GM23248 (cell line): ENCODE data around the gene COL18A1. TPM values are rescaled to one million over a fixed set of nuclear protein-coding genes. Genes with fewer than 3 reads are reported as not detected.
A peak's percentile ranks its signal among the peaks of the same experiment; 100 is the strongest.

Source experiments
- DNase-seq: peaks from one replicate; pipeline ENCODE4 v3.0.0-alpha.2; 2015
- H2AFZ ChIP-seq: fragments of 200-600 bp; sonication (generic); 2 replicates; pipeline ENCODE4 v1.6.1; 2016; ENCODE audit warnings: antibody characterized with exemption
- H3F3A ChIP-seq: fragments of 200-600 bp; sonication (generic); 2 replicates; pipeline ENCODE4 v1.6.1; 2016; ENCODE audit warnings: mild to moderate bottlenecking, antibody characterized with exemption, mixed run types; ENCODE audit not compliant: insufficient read depth
- H3K27ac ChIP-seq: fragments of 200-600 bp; sonication (generic); 2 replicates; pipeline ENCODE4 v1.5.1; 2016; ENCODE audit warnings: mild to moderate bottlenecking
- H3K27me3 ChIP-seq: fragments of 200-600 bp; sonication (generic); replicated peaks from 2 replicates; pipeline ENCODE4 v1.6.1; 2016; ENCODE audit warnings: mild to moderate bottlenecking; ENCODE audit not compliant: insufficient read depth
- H3K36me3 ChIP-seq: fragments of 200-600 bp; sonication (generic); 2 replicates; pipeline ENCODE4 v1.6.1; 2016; ENCODE audit warnings: low read depth, mild to moderate bottlenecking
- H3K4me1 ChIP-seq: fragments of 200-600 bp; sonication (generic); 2 replicates; pipeline ENCODE4 v1.6.1; 2016; ENCODE audit warnings: mild to moderate bottlenecking; ENCODE audit not compliant: insufficient read depth
- H3K4me2 ChIP-seq: fragments of 200-600 bp; sonication (generic); one replicate; pipeline ENCODE4 v1.6.1; 2016; ENCODE audit warnings: mild to moderate bottlenecking; ENCODE audit not compliant: unreplicated experiment
- H3K4me3 ChIP-seq: fragments of 200-600 bp; sonication (generic); 2 replicates; pipeline ENCODE4 v1.5.1; 2016; ENCODE audit warnings: mild to moderate bottlenecking
- H3K79me2 ChIP-seq: fragments of 200-600 bp; sonication (generic); 2 replicates; pipeline ENCODE4 v1.6.1; 2016; ENCODE audit warnings: mild to moderate bottlenecking; ENCODE audit not compliant: insufficient read depth
- H3K9ac ChIP-seq: fragments of 200-600 bp; sonication (generic); 2 replicates; pipeline ENCODE4 v1.6.1; 2016; ENCODE audit warnings: mild to moderate bottlenecking
- H3K9me2 ChIP-seq: fragments of 200-600 bp; sonication (generic); 2 replicates; pipeline ENCODE4 v1.6.1; 2016; ENCODE audit warnings: mixed run types, mild to moderate bottlenecking, moderate library complexity; ENCODE audit not compliant: insufficient read depth
- H3K9me3 ChIP-seq: fragments of 200-600 bp; sonication (generic); one replicate; pipeline ENCODE4 v1.6.1; 2017; ENCODE audit warnings: low read depth
- H4K20me1 ChIP-seq: fragments of 200-600 bp; sonication (generic); 2 replicates; pipeline ENCODE4 v1.6.0; 2016; ENCODE audit not compliant: insufficient read depth
- EZH2 ChIP-seq: fragments of 200-600 bp; sonication (generic); IDR thresholded peaks from 2 replicates; pipeline ENCODE4 v1.6.1; 2018; ENCODE audit warnings: antibody characterized with exemption, mild to moderate bottlenecking; ENCODE audit not compliant: insufficient read depth, poor library complexity, severe bottlenecking
- EZH2phosphoT487 ChIP-seq: fragments of 200-600 bp; sonication (generic); IDR thresholded peaks from 2 replicates; pipeline ENCODE4 v1.6.1; 2018; ENCODE audit warnings: antibody characterized with exemption, moderate library complexity, mild to moderate bottlenecking, low read depth; ENCODE audit not compliant: insufficient read depth
- WGBS, 2 experiments: methylation state at CpG; one replicate each; pipeline ENCODE4 v1.1.6; 2015 to 2017; ENCODE audit warnings: low lambda C conversion rate in 2 of 2, low coverage in 1 of 2; ENCODE audit errors: missing lambda C conversion rate in 2 of 2; 5-methylcytosine and 5-hydroxymethylcytosine counted together
- in situ Hi-C: fragments of 300-500 bp; cut with MboI; formaldehyde crosslinking; loops from 2 replicates; pipeline ENCODE4 v1.15.0; 2020
- polyA plus RNA-seq: library from polyadenylated mRNA; unstranded; fragments of >200 nt; fragmentation: Nextera tagmentation; extraction: Ambion mirVana; gene quantifications from 2 replicates; pipeline ENCODE4 v1.2.1, GENCODE V29; 2016
- total RNA-seq: library from RNA; depleted of rRNA; stranded (reverse); fragments of >200 nt; shearing (Covaris generic); gene quantifications from 2 replicates; pipeline ENCODE4 v1.2.3, GENCODE V29; 2014

The COL18A1 gene
- total and polyA plus RNA-seq, 2 experiments from 2014 or later, result 1.7 to 30.5 TPM

GRCh38 chr21:45430521-45431501 is 25.8 kb downstream of the COL18A1 start:
- DNase-seq, result no peak
- H3K4me2 ChIP-seq, result no peak overlapping the region
- no peak overlapping the region for H3K27ac ChIP-seq

GRCh38 chr21:45431781-45432572 is 27.0 kb downstream of the COL18A1 start:
- 88 to 91% methylated on average over 17 of the region's 17 CpGs for WGBS, 2 experiments
- no peaks in the 10 kb centered on the region for H3K9me3 ChIP-seq
- no peak overlapping the region for H3K4me3 ChIP-seq
- peaks cover 6% of the 10 kb centered on the region; the same call in 1 of the 2 replicates for H3F3A ChIP-seq
- H4K20me1 ChIP-seq, result no peaks in the 10 kb centered on the region
- H3K36me3 ChIP-seq, result no peaks in the 10 kb centered on the region
- peaks cover 18% of the 10 kb centered on the region for H3K4me1 ChIP-seq
- no peak for DNase-seq
- TF ChIP-seq EZH2phosphoT487 (no peak), EZH2 (no peak)
- H3K4me2 ChIP-seq, result no peak overlapping the region
- no peaks in the 10 kb centered on the region for H3K9me2 ChIP-seq
- in situ Hi-C loops, result no loop called here
- no peak overlapping the region for H2AFZ ChIP-seq
- no peaks in the 10 kb centered on the region for H3K27me3 ChIP-seq
- H3K79me2 ChIP-seq, result no peaks in the 10 kb centered on the region
- H3K27ac ChIP-seq, result no peak overlapping the region
- H3K9ac ChIP-seq, result no peak overlapping the region

More at GRCh38 chr21:45430521-45431501, 25.8 kb downstream of the COL18A1 start:
- no peak overlapping the region for H3K4me3 ChIP-seq
- no peaks in the 10 kb centered on the region for H4K20me1 ChIP-seq
- no peak overlapping the region for H3K9ac ChIP-seq
- 90% methylated on average over 35 to 48 of the region's 48 CpGs for WGBS, 2 experiments
- TF ChIP-seq EZH2phosphoT487 (no peak), EZH2 (no peak)
- H3K36me3 ChIP-seq, result no peaks in the 10 kb centered on the region
- H3K9me2 ChIP-seq, result no peaks in the 10 kb centered on the region
- no peaks in the 10 kb centered on the region for H3K27me3 ChIP-seq
- no peak overlapping the region for H2AFZ ChIP-seq
- peaks cover 18% of the 10 kb centered on the region for H3K4me1 ChIP-seq
- H3K79me2 ChIP-seq, result no peaks in the 10 kb centered on the region
- in situ Hi-C loops, result no loop called here
- peaks cover 6% of the 10 kb centered on the region; the same call in 1 of the 2 replicates for H3F3A ChIP-seq
- H3K9me3 ChIP-seq, result no peaks in the 10 kb centered on the region

- WGBS, 2 experiments, result 56 to 60% methylated on average over 16 of the region's 16 CpGs
- in situ Hi-C loops, result no loop called here
- Histone ChIP-seq H3K79me2 (no peaks in the 10 kb centered on the region), H2AFZ (no peak overlapping the region), H3K9me3 (no peaks in the 10 kb centered on the region), H3K27ac (no peak overlapping the region), H3K9me2 (no peaks in the 10 kb centered on the region), H3K27me3 (no peaks in the 10 kb centered on the region), H3K9ac (no peak overlapping the region), H3F3A (peaks cover 6% of the 10 kb centered on the region; the same call in 1 of the 2 replicates), H3K4me3 (no peak overlapping the region), H3K4me1 (peaks cover 13% of the 10 kb centered on the region; the same call in 1 of the 2 replicates), H3K36me3 (no peaks in the 10 kb centered on the region), H3K4me2 (no peak overlapping the region), H4K20me1 (no peaks in the 10 kb centered on the region)
- peak; percentile 36 for DNase-seq
- TF ChIP-seq EZH2 (no peak), EZH2phosphoT487 (no peak)
Observed at GRCh38 chr21:45432575-45433255, 27.8 kb downstream of the COL18A1 start.

GRCh38 chr21:45433301-45433700 is 28.3 kb downstream of the COL18A1 start:
- no peaks in the 10 kb centered on the region for H3K9me3 ChIP-seq
- no peaks in the 10 kb centered on the region for H3K27me3 ChIP-seq
- no peak overlapping the region for H3K9ac ChIP-seq
- H3K79me2 ChIP-seq, result no peaks in the 10 kb centered on the region
- no peak for DNase-seq
- no peak overlapping the region for H2AFZ ChIP-seq
- no peak overlapping the region for H3K4me3 ChIP-seq
- H4K20me1 ChIP-seq, result no peaks in the 10 kb centered on the region
- H3K4me1 ChIP-seq, result peaks cover 9% of the 10 kb centered on the region; the same call in 1 of the 2 replicates
- no peak overlapping the region for H3K4me2 ChIP-seq
- TF ChIP-seq EZH2phosphoT487 (no peak), EZH2 (no peak)
- H3K36me3 ChIP-seq, result no peaks in the 10 kb centered on the region
- no peak overlapping the region for H3K27ac ChIP-seq
- WGBS, 2 experiments, result 96 to 98% methylated on average over 8 of the region's 8 CpGs
- peaks cover 6% of the 10 kb centered on the region; the same call in 1 of the 2 replicates for H3F3A ChIP-seq
- no peaks in the 10 kb centered on the region for H3K9me2 ChIP-seq
- in situ Hi-C loops, result no loop called here
